ENCODE data around the gene AMTN.
A peak's percentile ranks its signal among the peaks of the same experiment; 100 is the strongest.
"Not testable (repeated sequence)": the region's sequence is repeated elsewhere in the genome, so short reads cannot be mapped to it uniquely, and the experiment has no call there.

AMTN gene

GRCh38 chr4:70518269-70518668 lies at the start of gene AMTN:
Gene AMTN (plus strand): TSS chr4:70518569. CDS start chr4:70518778, 209 bp downstream.
- no peak for DNase-seq

DNA sequence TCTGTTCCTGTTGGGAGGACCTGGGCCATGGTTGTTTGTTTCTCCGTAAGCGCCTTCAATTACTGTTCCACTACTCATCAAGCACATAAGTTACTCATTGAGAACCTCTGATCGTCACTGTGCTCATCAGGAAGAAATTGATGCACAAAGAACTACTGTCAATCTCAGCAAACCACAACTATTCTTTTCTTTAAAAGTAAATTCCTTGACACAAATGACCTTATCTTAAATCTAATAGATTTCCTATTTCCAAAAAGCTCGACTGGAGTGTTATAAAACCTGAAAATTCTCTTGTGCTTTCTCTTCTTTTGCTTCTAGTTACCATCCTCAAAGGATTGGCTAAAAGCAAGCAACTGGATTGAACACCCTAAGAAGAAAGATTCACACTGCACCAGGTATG lies 46.5 kb upstream of the AMTN start, which contains the start of gene MUC7:
MUC7 (plus strand) TSS at position 301 of the 400 bp plus-strand sequence. CDS start 1,825 bp downstream, outside the sequence.
- no peak for DNase-seq

DNA sequence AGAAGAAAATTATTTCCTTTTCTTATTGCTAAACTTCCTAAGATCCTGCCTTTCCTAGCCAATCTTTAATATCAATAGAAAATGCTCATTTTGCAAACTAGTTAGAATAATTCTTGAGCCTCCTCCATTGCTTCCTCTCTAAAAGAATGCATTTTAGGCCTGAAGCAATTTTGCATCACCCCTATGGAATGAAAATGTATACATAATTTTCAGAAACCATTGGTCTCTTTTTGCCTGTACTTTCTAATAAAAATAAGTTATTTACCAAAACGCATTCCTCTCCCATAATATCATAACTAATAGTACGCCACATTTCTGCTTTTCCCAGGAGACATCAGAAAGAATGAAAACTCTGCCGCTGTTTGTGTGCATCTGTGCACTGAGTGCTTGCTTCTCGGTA lies 44.7 kb upstream of the AMTN start:
- DNase-seq = no peak

- no peak for DNase-seq
Observed at GRCh38 chr4:70488748-70489147, 29.6 kb upstream of the AMTN start.

- DNase-seq = no peak
Observed at GRCh38 chr4:70496231-70496630, 22.1 kb upstream of the AMTN start.

GRCh38 chr4:70501838-70502237 lies 16.5 kb upstream of the AMTN start:
- DNase-seq = not testable (repeated sequence)

- no peak for DNase-seq
Observed at GRCh38 chr4:70504733-70505132, 13.6 kb upstream of the AMTN start.

DNA sequence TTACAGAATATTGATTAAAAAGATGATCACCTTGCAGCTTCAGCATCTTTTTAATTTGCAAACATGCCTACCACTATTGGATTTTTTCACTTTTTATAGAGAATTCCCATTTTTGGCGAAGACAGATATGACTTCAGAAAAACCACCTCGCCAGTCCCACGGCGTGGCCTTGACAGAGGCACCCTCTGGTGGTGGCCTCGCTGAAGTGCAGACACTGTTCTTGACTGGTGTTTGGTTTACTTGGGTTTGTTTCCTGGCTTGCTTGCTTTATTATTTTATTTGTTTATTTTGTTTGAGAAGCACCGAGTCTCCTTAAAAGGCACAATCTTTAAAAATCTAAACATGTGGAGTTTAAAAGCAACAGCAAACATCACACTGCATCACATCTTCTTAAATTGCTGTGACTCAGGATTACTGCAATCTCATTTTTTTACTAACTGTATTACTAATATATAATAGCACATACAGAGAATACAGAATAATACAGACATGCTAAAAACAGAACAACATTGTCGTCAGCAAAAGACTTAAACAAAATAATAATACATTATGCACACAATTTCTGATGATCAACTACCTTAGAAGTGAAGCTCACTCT lies 13.1 kb upstream of the AMTN start:
- peak; percentile 12 to 48 for DNase-seq

DNA sequence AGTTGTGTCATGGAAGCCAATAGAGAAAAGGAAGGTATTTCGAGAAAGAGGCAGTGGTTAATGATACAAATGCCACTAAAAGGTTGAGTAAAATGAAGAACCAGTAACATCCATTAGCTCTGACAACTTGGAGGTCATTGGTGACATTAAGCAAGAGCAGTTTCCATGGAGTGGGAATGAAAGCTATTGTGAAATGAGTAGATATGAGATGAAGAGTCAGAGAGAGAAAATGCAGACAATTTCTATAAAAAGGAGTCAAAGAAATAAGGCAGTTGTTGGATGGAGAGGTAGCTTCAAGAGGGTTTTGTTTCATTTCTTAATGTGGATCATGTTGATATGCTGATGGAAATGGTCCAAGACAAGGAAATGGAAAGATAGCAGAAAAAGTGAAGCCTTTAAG lies 9.6 kb upstream of the AMTN start:
- DNase-seq = no peak

GRCh38 chr4:70511365-70511764 lies 7.0 kb upstream of the AMTN start:
- no peak for DNase-seq

GRCh38 chr4:70515367-70516250 lies 2.8 kb upstream of the AMTN start:
- no peak for DNase-seq

- DNase-seq = no peak
Observed at GRCh38 chr4:70518716-70519115, 347 bp downstream of the AMTN start.

GRCh38 chr4:70522626-70523025 lies 4.3 kb downstream of the AMTN start:
- DNase-seq = no peak

DNA sequence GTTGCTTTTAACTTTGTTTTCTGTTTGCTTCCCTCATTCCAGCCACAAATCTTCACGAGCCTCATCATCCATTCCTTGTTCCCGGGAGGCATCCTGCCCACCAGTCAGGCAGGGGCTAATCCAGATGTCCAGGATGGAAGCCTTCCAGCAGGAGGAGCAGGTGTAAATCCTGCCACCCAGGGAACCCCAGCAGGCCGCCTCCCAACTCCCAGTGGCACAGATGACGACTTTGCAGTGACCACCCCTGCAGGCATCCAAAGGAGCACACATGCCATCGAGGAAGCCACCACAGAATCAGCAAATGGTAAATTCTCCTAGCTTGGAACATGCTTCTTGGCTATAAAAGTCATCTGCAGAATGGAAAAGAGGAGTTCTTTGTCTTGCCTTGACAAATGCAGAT lies 12.6 kb downstream of the AMTN start:
- no peak for DNase-seq

DNA sequence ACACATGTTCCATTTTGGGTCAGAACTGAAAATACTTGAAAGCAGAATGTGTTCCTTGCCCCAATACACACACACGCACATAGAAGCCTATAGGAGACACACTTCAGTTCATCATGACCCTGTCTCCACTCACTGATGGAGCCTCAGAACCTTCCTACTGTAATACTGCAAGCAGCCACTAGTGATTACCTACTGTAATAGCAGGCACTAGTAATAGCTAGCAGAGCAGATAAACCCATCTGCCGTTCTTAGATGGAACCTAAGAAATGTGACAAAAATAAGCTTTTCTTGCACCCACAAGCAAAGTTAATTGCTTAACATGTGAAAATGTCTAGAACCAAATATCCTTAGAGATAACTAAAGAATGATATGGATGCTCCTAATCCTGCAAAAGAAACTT lies 13.6 kb downstream of the AMTN start:
- no peak for DNase-seq

DNA sequence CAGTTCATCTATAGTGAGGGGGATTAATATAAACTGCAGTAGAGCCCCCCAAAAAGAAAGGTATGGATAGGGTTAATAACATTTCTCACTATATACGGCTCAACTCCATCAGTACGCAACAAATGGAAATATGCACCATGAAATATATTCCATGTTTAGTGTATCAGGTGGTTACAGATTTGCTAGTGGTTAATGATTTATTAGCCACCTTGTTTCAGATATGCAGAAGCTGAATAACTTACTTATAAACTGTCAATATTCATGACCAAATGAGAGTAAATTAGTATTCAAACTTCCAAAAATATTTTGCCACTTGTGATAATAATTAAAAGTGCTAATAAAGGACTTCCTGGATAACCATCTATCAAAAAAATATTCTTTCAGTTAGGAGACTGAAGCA lies 14.8 kb downstream of the AMTN start:
- no peak for DNase-seq

GRCh38 chr4:70533791-70534190 lies 15.4 kb downstream of the AMTN start:
- DNase-seq = no peak

GRCh38 chr4:70534886-70535285 lies 16.5 kb downstream of the AMTN start:
- not testable (repeated sequence) for DNase-seq

DNA sequence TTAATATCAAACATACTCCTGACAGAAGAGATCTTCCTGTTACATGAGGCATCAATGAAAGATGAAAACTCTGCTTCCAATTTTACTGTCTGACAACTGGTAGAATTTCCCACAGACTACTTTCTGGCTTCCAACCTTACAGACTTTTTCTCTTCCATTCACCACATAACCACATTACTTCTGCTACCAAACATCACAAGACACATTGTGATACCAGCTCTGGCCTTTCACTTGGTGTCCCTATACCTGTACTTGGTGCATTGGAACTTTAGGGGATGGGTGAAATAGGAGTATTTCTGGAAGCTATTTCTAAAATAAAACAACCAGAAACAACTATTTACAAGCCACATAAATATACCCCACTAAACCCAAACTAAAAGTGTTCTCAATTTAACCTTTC lies 20.5 kb downstream of the AMTN start:
- DNase-seq = no peak

DNA sequence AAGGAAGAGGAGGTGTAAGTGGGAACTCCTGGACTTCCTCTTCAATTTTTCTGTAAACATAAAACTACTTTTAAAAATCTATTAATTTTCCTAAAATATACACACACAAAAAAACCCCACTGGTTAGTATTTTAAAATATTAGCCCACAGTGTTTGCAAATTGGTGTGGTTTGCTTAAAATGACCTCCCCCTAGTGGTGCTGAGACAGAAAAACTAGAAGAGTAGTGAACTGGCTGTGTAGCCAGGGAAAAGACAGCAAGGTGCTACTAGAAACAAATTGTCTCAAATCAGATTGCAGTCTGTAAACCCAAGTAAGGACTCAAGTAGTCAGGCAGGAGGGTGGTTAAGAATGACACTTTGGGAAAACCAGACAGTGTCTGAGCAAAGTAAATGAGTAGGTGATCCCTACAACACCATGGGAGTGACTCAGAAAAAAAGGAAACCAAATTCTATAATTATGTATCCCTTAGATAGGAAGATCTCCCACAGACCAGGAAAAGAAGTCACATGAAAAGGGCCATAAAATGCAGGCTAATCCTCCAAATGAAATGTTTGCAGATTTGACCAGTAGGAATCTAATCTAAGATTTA lies 26.0 kb downstream of the AMTN start:
- no peak for DNase-seq

DNA sequence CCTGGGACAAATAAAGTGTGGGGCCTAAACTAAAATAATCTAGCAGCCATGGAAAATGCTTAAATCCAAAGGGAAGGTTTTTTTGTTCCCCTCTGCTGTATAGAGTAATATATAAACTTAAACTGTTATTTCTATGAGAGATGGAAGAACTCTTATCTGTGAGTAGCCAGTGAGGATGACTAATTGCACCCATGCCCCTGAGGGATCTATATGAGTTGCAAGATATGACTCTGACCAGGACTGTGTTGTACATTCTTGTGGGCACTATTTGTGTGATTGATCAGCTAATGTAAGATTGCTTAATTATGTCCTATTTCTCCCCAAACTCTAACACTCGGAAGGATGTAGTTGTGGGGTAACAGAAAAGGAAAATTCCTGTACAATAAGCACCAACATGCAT lies 38.5 kb downstream of the AMTN start:
- no peak for DNase-seq

- DNase-seq = peak; percentile 4 to 44
Observed at GRCh38 chr4:70559211-70559830, 41.0 kb downstream of the AMTN start.

GRCh38 chr4:70559924-70560323 lies 41.6 kb downstream of the AMTN start:
- no peak for DNase-seq

DNA sequence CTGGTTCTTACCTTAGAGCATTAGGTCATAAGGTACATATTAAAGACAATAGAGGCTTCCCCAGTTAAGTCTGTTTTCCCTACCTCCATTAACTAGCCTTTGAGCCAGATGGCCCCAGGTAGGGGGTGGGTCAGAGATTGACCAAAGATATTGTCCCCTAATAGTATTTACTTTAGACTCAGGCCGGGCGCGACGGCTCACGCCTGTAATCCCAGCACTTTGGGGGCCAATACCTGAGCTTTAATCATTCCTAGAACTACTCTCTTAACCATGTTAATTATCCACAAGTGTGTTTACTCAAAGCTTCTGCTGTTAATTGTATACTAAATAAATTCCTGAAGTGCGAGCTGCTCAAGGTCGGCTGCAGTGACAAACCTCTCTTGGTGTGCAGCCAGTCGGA lies 45.7 kb downstream of the AMTN start:
- no peak for DNase-seq
